Activated CD4-positive, alpha-beta T cell treated with anti-CD3 and anti-CD28 coated beads, Interleukin-2, Interleukin-4, amounts not matched to agents 100 ng/mL and 50 ng/mL, durations not matched to agents 16 hours and 8 hours (primary cell): ENCODE measurements around the gene MRPL28.
"Not testable (repeated sequence)": the region's sequence is repeated elsewhere in the genome, so short reads cannot be mapped to it uniquely, and the experiment has no call there.

Experiments used
- DNase-seq: peaks from one replicate; pipeline ENCODE4 v3.0.0-alpha.2; 2020; ENCODE audit warnings: low spot score

The MRPL28 gene

DNA sequence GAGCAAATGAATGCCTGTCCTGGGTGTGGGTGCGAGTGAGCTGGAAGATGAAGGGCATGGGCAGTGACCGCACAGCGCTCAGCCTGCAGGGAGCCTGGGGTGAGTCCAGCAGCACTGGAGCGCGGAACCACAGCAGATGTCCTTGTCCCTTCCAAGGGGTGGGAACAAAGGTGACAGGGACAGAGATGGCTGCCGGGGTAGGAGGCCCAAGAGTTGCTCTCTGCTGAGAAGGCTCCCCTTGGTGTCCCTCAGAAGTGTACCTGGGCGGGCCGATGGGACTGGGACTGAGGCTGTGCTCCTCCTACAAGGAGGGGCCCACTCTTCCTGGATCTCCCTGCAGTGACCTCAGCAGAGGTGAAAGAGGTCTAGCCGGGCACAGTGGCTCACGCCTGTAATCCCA, 19.0 kb upstream of the MRPL28 start:
- DNase-seq: no peak

DNA sequence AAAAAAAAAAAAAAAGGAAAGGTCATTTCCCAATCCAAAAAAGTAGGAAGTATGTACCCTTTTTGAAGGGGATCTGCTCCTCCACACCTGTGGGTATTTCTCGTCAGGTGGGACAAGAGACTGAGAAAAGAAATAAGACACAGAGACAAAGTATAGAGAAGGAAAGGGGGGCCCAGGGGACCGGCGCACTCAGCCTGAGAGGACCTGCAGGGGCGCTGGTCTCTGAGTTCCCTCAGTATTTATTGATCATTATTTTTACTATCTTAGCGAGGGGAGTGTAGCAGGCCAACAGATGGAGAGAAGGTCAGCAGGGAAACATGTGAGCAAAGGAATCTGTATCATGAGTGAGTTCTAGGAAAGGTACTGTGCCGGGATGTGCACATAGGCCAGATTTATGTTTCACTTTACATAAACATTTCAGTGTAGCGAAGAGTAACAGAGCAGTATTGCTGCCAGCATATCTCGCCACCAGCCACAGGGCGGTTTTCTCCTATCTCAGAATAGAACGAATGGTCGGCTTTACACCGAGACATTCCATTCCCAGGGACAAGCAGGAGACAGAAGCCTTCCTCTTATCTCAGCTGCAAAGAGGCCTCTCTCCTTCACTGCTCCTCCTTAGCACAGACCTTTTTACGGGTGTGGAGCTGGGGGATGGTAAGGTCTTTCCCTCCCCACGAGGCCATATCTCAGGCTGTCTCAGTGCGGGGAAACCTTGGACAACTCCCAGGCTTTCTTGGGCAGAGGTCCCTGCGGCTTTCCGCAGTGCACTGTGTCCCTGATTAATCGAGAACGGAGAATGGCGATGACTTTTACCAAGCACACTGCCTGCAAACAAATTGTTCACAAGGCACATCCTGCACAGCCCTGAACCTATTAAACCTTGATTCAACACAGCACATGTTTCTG, 17.7 kb upstream of the MRPL28 start:
- DNase-seq: not testable (repeated sequence)

DNA sequence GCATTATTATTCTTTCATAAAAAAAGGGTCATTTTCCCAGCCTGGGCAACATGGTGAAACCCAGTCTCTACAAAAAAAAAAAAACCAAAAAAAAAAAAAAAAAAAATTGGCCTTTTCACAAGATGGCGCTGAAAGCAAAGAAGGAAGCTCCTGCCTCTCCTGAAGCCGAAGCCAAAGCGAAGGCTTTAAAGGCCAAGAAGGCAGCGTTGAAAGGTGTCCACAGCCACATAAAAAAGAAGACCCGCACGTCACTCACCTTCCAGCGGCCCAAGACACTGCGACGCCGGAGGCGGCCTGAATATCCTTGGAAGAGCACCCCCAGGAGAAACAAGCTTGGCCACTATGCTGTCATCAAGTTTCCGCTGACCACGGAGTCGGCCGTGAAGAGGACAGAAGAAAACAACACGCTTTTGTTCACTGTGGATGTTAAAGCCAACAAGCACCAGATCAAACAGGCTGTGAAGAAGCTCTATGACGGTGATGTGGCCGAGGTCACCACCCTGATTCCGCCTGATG, 16.4 kb upstream of the MRPL28 start:
- no peak for DNase-seq

DNA sequence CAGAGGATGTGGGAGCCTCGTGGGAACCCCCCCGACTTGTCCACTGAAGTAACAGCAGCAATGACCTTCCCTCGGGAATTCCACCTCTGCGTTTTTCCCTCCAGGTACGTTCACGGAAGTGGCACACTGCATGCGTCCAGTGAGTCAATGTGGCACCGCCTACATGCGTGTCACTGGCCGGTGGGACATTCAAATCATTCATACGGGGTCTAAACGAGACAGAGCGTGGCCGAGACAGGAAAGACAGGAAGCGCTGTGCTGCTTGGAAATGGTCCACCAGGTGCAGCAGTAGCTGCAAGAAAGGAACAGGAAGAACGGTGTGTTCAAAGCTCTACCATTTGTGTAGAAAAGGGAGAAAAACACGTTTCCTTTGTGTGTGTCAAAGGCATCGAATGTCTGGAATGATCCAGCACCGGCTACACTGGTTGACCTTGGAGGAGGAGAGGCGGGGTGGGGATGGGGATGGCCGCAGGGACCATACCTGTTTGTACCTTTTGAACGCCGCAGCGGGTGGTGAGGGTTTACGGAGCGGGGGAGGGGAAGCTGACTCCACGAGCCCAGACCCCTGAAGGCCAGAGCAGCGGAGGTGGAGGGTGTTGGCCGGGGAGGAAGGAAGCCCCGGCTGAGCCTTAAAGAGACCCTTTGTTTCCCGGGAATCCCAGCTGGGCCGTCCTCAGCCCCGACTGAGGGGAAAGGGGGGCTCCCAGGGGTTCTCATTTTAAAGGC, 13.2 kb upstream of the MRPL28 start:
- no peak for DNase-seq

DNA sequence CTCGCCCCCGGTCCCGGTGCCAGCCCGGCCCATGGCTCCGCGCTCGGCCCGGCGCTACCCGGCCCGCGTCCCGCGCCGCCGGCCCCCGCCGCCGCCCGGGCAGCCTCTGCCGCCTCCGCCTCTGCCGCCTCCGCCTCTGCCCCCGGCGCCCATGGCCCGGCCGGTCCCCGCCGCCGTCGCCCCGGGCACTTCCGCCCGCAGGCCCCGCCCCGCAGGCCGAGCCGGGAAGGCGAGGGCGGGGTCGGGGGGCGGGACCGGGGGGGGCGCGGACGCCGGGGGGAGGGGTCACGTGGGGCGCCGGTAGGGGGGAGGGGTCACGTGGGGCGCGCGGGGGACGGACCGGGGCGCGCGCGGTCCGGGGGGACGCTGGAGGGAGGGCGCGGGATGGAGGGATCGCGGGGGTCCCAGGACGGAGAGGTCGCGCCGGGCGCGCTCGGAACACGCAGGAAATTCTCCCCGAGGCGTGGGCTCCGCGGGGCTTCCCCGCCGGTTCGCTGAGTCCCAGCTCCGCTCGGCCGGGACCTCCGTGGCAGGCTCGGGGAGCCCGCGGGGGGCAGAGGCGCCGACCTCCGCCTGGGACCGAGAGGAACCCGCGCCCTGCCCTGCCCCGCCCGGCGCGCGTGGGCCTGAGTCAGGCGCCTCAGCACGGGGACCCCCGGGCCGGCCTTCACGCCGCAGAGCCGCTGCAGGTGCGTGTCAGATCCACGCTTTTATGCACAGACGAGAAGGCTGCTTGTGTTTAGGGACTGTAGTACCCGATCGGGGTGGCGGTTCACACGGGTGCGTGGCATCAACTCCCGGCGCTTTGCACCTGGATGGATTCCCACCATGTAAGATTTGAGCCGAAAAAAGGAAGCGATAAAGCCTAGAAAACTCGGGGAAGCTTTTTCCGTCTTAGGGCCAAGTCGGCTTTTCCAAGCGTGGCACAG, 11.7 kb upstream of the MRPL28 start, which contains the start of gene PGAP6:
Gene PGAP6, minus strand, starts transcription at position 190 of the 929 bp plus-strand sequence. Its CDS starts 157 bp downstream, at position 33.
- DNase-seq: peak; percentile 49

DNA sequence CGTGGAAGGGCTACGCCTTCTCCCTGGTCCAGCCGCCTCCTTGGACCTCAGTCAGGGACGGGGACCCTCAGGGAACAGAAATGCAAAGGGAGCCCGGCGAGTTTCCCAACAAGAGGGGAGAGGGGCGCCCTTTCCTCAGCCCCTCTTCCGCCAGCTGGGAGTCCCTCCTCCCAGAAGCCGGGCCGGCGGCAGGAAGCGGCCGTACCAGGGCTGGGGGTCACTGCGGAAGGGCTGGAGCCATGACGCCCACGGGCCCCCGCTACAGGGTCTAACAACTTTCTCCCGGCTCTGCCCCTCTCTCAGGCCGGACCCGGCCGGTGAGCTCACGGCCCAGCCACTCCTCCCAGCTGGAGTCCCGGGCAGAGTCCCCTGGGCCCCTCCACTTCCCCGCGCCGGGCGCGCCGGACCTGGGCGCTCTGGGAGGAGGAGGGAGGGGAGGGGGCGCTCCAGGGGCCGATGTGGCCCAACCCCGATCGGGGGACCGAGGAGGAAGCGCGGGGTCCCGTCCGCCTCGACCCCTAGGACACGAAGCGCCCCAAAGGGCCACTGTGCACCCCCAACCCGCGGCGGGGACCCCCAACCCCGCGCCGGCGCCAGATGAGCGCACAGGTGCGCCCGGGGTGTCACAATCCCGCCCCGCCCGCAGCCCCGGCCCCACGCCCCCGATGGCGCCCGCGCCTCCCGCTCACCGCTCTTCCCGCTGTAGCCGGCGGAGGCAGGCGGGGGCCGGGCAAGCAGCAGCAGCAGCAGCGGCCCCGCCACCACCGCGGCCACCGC, 10.9 kb upstream of the MRPL28 start:
- DNase-seq: no peak

DNA sequence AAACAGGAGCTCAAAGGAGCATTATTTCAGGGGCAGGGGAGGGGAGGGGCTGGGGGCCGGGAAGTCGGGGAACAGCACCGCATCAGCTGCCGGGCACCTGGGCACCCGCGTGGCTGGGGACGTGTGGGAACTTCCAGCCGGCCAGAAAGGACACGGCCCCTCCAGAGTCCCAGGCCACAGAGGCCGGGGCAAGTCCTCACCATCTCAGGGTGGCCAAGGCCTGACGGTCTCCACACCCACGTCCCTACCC, 10.3 kb upstream of the MRPL28 start:
- no peak for DNase-seq

DNA sequence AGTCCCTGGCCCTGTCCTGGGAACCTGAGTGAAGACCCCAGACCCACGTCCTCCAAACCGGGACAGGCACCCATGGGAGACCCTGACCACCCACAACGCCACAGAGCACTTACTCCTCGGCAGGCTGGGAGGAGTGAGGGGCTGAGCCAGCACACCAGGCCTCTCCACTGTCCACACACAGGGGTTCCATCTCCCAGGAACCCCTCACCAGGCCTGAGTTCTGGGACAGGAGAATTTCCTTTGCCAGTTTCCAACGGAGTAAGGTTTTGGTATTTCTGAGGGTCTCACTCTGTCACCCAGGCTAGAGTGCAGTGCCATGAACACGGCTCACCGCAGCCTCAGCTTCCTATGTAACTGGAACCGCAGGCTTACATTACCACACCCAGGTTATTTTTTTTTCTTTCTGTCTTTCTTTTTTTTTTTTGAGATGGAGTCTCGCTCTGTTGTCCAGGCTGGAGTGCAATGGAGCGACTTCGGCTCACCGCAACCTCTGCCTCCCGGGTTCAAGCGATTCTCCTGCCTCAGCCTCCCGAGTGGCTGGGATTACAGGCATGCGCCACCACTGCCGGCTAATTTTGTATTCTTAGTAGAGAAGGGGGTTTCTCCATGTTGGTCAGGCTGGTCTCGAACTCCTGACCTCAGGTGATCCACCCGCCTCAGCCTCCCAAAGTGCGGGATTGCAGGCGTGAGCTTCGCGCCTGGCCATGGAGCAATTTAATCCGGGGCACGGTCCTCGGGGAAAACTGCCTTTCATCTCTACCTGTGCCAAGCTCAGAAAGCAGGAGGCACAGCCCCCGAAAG, 9.8 kb upstream of the MRPL28 start:
- no peak for DNase-seq

DNA sequence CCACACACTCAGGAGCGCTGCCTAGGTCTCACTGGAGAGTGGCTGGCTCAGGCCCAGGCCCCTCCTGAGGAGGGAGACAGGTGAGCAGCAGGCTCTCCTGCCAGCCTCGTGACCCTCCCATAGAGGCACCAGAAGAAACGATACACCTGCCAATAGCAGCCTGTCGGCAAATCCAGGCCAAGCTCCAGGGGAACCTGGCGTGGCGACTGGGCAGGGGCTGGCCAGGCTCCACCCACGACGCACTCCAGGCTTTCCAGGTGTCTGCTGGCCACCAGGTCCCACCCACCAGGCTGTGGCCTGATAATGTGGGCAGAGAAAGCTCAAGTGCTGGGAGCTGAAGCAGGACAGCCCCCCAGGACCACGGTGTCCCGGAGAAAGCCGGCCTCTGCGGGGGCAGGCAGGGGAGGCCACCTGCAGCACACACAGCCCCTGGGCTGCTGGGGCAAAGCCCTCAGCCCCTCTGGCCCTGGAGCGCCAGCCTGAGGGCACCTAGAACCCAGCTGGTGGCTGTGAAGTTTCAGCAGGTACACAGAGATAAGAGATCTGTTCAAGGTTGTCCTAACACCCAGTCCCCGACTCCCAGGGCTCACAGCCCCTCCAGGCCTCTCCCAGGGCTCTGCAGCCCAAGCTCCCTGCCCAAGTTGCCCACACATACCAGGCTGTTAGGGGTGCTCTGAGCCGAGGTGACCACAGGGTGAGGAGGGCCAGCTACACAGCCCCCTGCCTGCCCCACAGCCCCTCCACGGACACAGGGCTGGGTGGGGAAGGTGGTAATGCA, 9.0 kb upstream of the MRPL28 start:
- DNase-seq: no peak

DNA sequence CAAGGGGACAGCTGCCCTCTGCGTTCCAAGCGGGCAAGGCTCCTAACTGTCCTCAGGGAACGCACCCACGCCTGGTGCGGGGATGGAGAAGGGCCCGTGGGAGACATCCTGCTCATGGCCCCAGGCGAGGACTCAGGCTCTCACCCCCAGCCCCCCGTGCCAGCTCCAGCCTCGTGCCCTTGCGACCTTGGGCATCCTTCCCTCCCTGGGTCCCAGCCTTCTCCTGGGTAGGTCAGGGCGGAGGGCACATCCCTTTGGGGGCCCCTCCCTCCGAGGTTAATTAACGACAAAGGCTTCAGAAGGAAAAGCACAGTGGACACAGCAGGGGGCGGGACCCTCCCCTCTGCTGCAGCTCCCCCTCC, 8.5 kb upstream of the MRPL28 start:
- DNase-seq: no peak

DNA sequence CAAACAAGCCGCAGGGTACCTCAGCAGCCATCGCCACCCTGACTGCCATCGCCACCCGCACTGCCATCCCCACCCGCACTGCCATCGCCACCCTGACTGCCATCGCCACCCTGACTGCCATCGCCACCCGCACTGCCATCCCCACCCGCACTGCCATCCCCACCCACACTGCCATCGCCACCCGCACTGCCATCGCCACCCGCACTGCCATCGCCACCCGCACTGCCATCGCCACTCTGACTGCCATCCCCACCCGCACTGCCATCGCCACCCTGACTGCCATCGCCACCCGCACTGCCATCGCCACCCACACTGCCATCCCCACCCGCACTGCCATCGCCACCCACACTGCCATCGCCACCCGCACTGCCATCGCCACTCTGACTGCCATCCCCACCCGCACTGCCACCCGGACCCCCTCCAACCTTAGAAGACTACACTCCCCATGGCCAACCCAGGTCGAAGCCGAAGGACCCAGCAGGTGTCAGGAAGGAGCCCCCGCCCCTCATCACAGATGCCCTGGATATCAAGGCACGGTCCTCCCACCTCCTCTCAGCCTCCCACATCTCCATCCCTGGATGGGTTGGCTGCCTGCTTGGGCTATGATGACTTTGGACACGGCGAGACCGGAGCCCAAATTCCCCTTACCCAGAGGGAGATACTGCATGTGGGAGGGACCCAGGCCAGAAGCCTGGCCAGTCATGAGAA, 7.9 kb upstream of the MRPL28 start:
- DNase-seq: not testable (repeated sequence)

DNA sequence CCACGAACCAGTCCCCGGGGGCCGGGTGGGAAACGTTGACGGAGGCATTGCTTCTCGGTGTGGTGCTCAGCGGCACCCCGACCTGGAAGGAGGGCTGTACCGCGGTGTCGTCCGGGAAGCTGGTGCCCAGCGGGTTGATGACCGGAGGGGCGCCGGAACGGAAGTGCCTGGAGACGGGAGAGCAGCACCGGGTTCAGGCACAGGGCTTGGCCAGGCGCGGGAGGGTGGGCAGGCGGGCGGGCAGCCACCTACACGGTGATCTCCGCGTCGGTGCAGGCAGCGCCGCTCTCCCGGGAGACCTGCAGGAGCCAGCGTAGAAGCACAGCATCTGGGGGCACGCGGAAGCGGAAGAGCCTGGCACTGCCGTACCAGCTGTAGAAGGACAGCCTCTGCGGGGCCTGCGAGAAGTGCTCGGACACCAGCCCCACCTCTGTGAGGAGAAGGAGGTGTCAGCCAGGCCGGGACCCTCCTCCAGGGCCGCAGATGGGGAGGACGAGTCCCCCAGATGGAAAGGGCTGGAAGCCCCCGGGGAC, 7.1 kb upstream of the MRPL28 start:
- no peak for DNase-seq

DNA sequence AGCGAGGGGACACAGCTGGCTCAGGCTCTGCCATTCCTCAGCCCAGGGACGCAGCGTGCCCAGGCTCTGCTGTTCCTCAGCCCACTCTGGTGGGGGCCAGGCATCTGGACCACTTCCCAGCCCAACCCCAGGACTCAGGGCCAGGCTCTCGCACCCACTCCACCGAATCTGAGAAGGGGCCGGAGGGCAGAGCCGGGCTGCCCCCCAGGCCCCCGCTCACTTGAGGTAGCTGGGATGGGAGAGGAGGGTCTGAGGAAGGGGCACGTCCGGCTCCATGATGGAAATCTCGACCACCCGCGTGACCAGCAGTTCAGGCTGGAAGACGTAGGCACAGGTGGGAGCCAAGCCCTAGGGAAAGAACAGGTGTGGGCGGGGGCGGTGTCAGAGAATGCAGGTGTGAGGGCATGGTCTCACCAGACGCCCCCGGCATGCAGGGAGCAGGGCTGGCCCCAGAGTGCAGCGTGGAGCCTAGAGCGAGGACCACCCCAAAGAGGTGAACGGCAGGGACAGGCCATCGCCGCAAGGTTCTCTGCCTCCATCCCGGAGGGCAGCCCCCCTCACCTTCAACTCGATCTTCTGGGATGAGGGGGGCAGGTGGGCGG, 6.6 kb upstream of the MRPL28 start:
- DNase-seq: no peak

DNA sequence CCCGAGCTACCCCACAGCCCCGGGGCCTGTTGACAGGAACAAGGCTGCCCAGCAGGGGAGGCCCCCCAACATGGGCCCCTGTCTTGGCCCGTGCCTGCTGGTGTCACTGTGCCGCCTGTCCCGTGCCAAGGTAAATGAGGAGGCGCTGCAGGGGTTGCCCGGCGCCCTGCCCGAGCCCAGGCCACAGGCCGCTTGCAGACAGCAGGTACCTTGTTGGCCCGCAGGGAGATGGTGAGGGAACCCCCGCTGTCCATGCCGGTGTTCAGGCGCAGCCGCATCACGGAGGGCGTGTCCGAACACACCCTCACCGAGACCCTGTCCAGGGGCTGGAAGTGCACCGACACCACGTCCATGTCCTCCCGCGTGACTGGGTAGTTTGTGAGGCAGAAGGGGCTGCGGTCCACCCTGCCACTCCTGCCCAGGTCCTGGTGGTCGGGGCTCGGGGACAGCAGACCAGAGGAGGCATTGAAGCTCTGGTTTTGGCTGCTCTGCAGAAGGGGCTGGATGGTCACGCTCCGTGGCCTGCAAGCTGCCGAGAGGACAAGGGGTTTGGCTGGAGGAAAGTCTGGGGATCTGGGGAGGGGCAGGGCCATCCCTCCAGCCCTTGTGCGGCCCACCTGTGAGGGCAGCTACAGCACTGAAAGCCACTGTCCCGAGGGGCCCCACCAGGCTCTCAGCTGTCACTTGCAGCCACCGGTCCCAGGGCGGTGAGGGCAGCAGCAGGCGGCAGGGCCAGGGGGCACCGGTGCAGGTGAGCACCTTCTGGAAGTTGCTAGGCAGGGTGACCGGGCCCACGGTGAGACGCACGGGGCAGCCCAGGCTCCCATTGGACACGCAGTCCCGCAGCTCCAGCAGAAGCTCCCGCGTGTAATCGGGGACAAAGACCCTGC, 5.8 kb upstream of the MRPL28 start:
- no peak for DNase-seq

DNA sequence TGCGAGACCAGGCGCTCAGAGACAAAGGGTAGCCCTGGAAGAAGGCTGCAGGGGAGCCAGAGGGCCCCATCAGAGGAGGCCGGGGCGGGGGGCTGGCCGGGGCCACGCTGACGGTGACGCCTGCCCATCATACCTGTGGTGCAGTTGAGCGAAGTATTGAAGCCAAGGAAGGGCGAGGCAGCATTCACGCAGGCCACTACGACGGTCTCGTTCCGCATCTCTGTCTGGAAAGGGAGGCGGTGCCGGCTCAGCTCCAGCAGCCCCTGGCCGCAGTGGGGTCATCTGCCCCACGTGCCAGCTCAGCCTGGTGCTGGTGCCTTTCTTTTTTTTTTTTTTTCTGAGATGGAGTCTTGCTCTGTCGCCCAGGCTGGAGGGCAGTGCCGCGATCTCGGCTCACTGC, 4.9 kb upstream of the MRPL28 start:
- DNase-seq: no peak

DNA sequence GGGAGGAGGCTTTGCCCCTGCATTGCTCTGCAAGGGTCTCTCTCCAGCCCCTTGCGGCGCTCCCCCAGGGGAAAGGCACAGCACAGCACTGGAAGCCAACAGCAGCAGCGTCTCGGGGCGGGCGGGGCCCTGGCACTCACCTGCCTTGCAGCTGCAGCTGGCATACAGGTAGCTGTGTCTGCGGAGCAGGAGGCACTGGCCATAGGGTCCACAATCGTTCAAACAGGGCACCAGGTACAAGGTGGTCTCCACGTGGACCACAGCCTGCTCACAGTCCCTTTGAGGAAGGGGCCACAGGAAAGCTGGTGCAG, 4.2 kb upstream of the MRPL28 start:
- no peak for DNase-seq

DNA sequence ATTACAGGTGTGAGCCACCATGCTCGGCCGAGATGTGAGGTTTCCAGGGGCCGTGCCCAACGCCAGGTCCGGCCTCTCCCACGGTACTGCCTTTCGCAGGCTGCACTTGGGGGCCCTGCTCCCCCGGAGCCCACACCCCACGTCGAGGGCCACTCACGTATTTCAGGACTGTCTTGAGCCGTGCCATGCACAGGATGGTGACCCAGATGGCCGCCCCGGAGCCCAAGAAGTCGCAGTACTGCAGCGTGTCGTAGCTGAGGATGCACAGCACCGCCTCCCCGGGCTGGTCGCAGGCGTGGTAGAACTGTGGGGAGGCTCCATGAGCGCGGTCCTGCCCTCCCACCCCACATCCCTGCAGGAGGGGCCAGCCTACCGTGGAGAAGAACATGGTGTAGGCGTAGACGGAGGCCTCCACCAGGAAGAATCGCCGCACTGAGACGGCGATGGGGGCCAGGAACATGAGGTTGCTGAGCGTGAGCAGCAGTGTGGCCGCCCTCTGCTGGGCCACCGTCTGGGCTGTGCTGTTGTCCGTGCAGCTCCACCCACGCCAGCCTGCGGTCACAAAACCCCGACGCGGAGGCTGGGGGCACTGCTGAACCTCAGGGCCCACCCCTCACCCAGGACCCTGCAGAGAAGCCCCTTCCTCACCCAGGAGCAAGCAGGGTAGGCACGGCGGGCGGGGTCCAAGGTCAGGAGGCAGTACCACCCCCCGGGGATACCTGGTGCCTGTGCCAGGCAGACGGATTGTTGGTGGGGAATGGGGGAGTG, 3.7 kb upstream of the MRPL28 start:
- DNase-seq: no peak
